GM12878 (cell line): ENCODE results near the gene PDGFC. TPM values are rescaled to one million over a fixed set of nuclear protein-coding genes. Genes with fewer than 3 reads are reported as not detected.

Experiments
- ATAC-seq: fragments of 200-7000 bp; cut with Tn5 transposase; 3 replicates; pipeline ENCODE4 v1.9.1; 2020; ENCODE audit warnings: mild to moderate bottlenecking, moderate library complexity
- BruUV-seq: library from RNA; stranded (reverse); fragments of 400-500 nt; replicated peaks from 2 replicates; lab custom pipeline; 2021; lab: Mats Ljungman, UMichigan
- CTCF ChIA-PET: fragments of 300-600 bp; sonication (Branson Sonifier 250); formaldehyde crosslinking; extraction: SDS; loops from one replicate; lab custom pipeline; 2021; ENCODE audit warnings: inconsistent platforms; lab: Yijun Ruan, JAX
- POLR2A ChIA-PET: fragments of 350-600 bp; formaldehyde crosslinking; extraction: SDS; loops from one replicate; lab custom pipeline; 2021; ENCODE audit warnings: inconsistent platforms; lab: Charles Lee
- RAD21 ChIA-PET: fragments of 300-600 bp; sonication (Branson Sonifier 250); formaldehyde crosslinking; loops from one replicate; lab custom pipeline; 2023; ENCODE audit warnings: antibody characterized with exemption; ENCODE audit not compliant: unreplicated experiment; lab: Charles Lee
- SMC1A ChIA-PET: fragments of 300-600 bp; sonication (Branson Sonifier 250); formaldehyde crosslinking; loops from one replicate; lab custom pipeline; 2023; ENCODE audit not compliant: unreplicated experiment, uncharacterized antibody; lab: Charles Lee
- DNase-seq: peaks from one replicate; pipeline ENCODE4 v3.0.0-alpha.2; 2011; ENCODE audit warnings: low read depth, low spot score
- FAIRE-seq: peaks from 3 replicates; lab custom pipeline; 2011; peaks lifted over from hg19 to GRCh38; lab: Jason Lieb, UNC
- H2AFZ ChIP-seq: 2 replicates; pipeline ENCODE4 v1.6.0; 2011; ENCODE audit warnings: low read depth, low read length, control low read depth; ENCODE audit not compliant: control insufficient read depth
- H3K27ac ChIP-seq: 2 replicates; pipeline ENCODE4 v1.5.1; 2011; ENCODE audit warnings: control low read depth; ENCODE audit not compliant: control insufficient read depth, insufficient read depth
- H3K27me3 ChIP-seq, 2 experiments: replicated peaks in 1 of 2; 2 replicates each; pipeline versions ENCODE4 v1.6.0 to v1.6.1; 2011; ENCODE audit warnings: low read length in 1 of 2; ENCODE audit not compliant: control insufficient read depth in 2 of 2, insufficient read depth in 2 of 2
- H3K36me3 ChIP-seq, 2 experiments: 2 replicates each; pipeline ENCODE4 v1.5.1; 2011; ENCODE audit warnings: low read length in 1 of 2; ENCODE audit not compliant: control insufficient read depth in 2 of 2, insufficient read depth in 2 of 2
- H3K4me1 ChIP-seq: 2 replicates; pipeline ENCODE4 v1.6.1; 2011; ENCODE audit warnings: mild to moderate bottlenecking, low read length, moderate library complexity, mixed read lengths; ENCODE audit not compliant: control insufficient read depth, insufficient read depth
- H3K4me2 ChIP-seq: 2 replicates; pipeline ENCODE4 v1.6.0; 2011; ENCODE audit warnings: control low read depth; ENCODE audit not compliant: control insufficient read depth, insufficient read depth
- H3K4me3 ChIP-seq: fragments of 200-600 bp; sonication (generic); 2 replicates; pipeline ENCODE4 v1.5.1; 2016
- H3K79me2 ChIP-seq: 2 replicates; pipeline ENCODE4 v1.6.0; 2011; ENCODE audit warnings: low read length; ENCODE audit not compliant: control insufficient read depth, insufficient read depth
- H3K9ac ChIP-seq: 2 replicates; pipeline ENCODE4 v1.8.0; 2011; ENCODE audit warnings: low read length, control low read depth, mixed read lengths; ENCODE audit not compliant: control insufficient read depth, insufficient read depth
- H3K9me3 ChIP-seq: replicated peaks from 3 replicates; pipeline ENCODE4 v1.5.1; 2011; ENCODE audit warnings: mild to moderate bottlenecking, low read length; ENCODE audit not compliant: control insufficient read depth, insufficient read depth
- H4K20me1 ChIP-seq: 2 replicates; pipeline ENCODE4 v1.6.0; 2011; ENCODE audit not compliant: control insufficient read depth, insufficient read depth
- ATF3 ChIP-seq: IDR thresholded peaks from 2 replicates; pipeline ENCODE4 v1.6.1; 2011; ENCODE audit warnings: low read depth, mild to moderate bottlenecking, low read length, moderate library complexity, borderline replicate concordance; ENCODE audit errors: extremely low read depth
- CHD1 ChIP-seq: IDR thresholded peaks from 2 replicates; pipeline ENCODE4 v1.6.1; 2012; ENCODE audit warnings: low read depth, low read length, improper control_type of control experiment
- CHD4 ChIP-seq: fragments of 200-600 bp; sonication (generic); IDR thresholded peaks from 2 replicates; pipeline ENCODE4 v1.6.1; 2016; ENCODE audit warnings: mild to moderate bottlenecking
- CUX1 ChIP-seq: IDR thresholded peaks from 2 replicates; pipeline ENCODE4 v1.6.1; 2012; ENCODE audit warnings: improper control_type of control experiment, low read depth, low read length; ENCODE audit not compliant: insufficient replicate concordance
- GATAD2B ChIP-seq: fragments of 450-650 bp; conservative IDR thresholded peaks from 2 replicates; pipeline ENCODE4 v1.6.1; 2017; ENCODE audit warnings: low read depth, mild to moderate bottlenecking, moderate library complexity
- HSF1 ChIP-seq: fragments of 150-350 bp; IDR thresholded peaks from 2 replicates; pipeline ENCODE4 v1.6.1; 2014; ENCODE audit warnings: mild to moderate bottlenecking, low read depth, low read length
- KAT2A ChIP-seq: conservative IDR thresholded peaks from 2 replicates; pipeline ENCODE4 v1.6.1; 2011; ENCODE audit warnings: low read depth, low read length; ENCODE audit not compliant: control insufficient read depth
- MEF2A ChIP-seq: IDR thresholded peaks from 2 replicates; pipeline ENCODE4 v1.6.1; 2011; ENCODE audit warnings: low read depth, mild to moderate bottlenecking, low read length, moderate library complexity; ENCODE audit not compliant: insufficient read depth
- POLR2AphosphoS5 ChIP-seq: IDR thresholded peaks from 2 replicates; pipeline ENCODE4 v1.6.1; 2011; ENCODE audit warnings: mild to moderate bottlenecking, low read length, inconsistent platforms
- RAD51 ChIP-seq: fragments of 450-650 bp; IDR thresholded peaks from 2 replicates; pipeline ENCODE4 v1.6.1; 2016; ENCODE audit warnings: moderate library complexity, mild to moderate bottlenecking, inconsistent platforms
- RELB ChIP-seq: fragments of 450-650 bp; IDR thresholded peaks from 2 replicates; pipeline ENCODE4 v1.6.1; 2017; ENCODE audit warnings: low read depth, mild to moderate bottlenecking, moderate library complexity
- SUZ12 ChIP-seq: fragments of 200-600 bp; sonication (generic); IDR thresholded peaks from one replicate; pipeline ENCODE4 v1.6.1; 2018; ENCODE audit warnings: antibody characterized with exemption, mild to moderate bottlenecking; ENCODE audit not compliant: unreplicated experiment
- TCF3 ChIP-seq: IDR thresholded peaks from 2 replicates; pipeline ENCODE4 v1.6.1; 2012; ENCODE audit warnings: low read depth, mild to moderate bottlenecking, low read length, borderline replicate concordance; ENCODE audit not compliant: insufficient read depth
- ZNF274 ChIP-seq: IDR thresholded peaks from one replicate; pipeline ENCODE4 v1.8.0; 2011; ENCODE audit not compliant: insufficient read length, insufficient read depth
- WGBS: methylation state at CpG from one replicate; pipeline ENCODE4 v1.1.6; 2016; ENCODE audit warnings: low lambda C conversion rate; ENCODE audit not compliant: insufficient replicate concordance, insufficient coverage; ENCODE audit errors: missing lambda C conversion rate; 5-methylcytosine and 5-hydroxymethylcytosine counted together
- in situ Hi-C: fragments of 300-500 bp; cut with MboI; formaldehyde crosslinking; loops from 9 replicates; pipeline ENCODE4 v1.14.3; 2018; ENCODE audit warnings: mixed read lengths
- intact Hi-C: fragments of 100-400 bp; cut with micrococcal nuclease; formaldehyde crosslinking; loops from one replicate; pipeline ENCODE4 v1.14.2; 2022; ENCODE audit not compliant: unreplicated experiment
- polyA plus RNA-seq, 11 experiments: library from polyadenylated mRNA; depleted of rRNA in 4 of 11; unstranded in 6 of 11; stranded (reverse) in 5 of 11; fragments of >200 nt; fragmentation: Nextera tagmentation in 4 of 11; fragmentation: Illumina TruSeq in 1 of 11; extraction: Ambion mirVana in 4 of 11; extraction: Trizol in 1 of 11; gene quantifications; 1 replicate in 1 of 11; 2 replicates in 10 of 11; pipeline versions ENCODE4 v1.2.1 to v1.2.3, GENCODE V29; 2011 to 2016; ENCODE audit warnings: inconsistent platforms in 2 of 11, missing spikeins in 2 of 11, low read depth in 1 of 11
- total RNA-seq, 4 experiments: library from RNA; depleted of rRNA in 3 of 4; stranded (reverse); fragments of >200 nt in 3 of 4; fragmentation: Illumina TruSeq in 1 of 4; extraction: Trizol in 1 of 4; gene quantifications; 2 replicates each; pipeline versions ENCODE4 v1.2.1 to v1.2.3, GENCODE V29; 2013 to 2021

The PDGFC gene
- total and polyA plus RNA-seq, 10 of the 15 experiments (the other 5 are each of a cell fraction or from before 2014, with no cell fraction given), result 0.02 to 0.18 TPM; not detected in 8

GRCh38 chr4:156950090-156950489, 21.5 kb downstream of the PDGFC start (continued):
- TF ChIP-seq CUX1 (no peak), GATAD2B (no peak), SUZ12 (no peak), KAT2A (no peak), RAD51 (no peak)

GRCh38 chr4:156949373-156949814, 22.2 kb downstream of the PDGFC start:
- DNase-seq (no peak), FAIRE-seq (no peak), ATAC-seq (no peak)
- no peaks in the 10 kb centered on the region for H3K36me3 ChIP-seq
- no peak overlapping the region for H2AFZ ChIP-seq
- no peak overlapping the region for H3K4me3 ChIP-seq
- intact Hi-C loops (no loop called here), in situ Hi-C loops (no loop called here)
- no peaks in the 10 kb centered on the region for H3K4me1 ChIP-seq
- no TSS peak for BruUV-seq
- H3K9ac ChIP-seq, result no peak overlapping the region
- H3K9me3 ChIP-seq, result no peaks in the 10 kb centered on the region
- no peak overlapping the region for H3K27ac ChIP-seq
- WGBS, result 25% methylated on average over 2 of the region's 2 CpGs
- H3K79me2 ChIP-seq, result no peaks in the 10 kb centered on the region
- no peaks in the 10 kb centered on the region for H4K20me1 ChIP-seq
- no peak overlapping the region for H3K4me2 ChIP-seq
- POLR2A ChIA-PET, result no interaction called here
- RAD21 ChIA-PET, result interaction anchor here (1.1 kb wide), 1 partner anchor 19 kb away, joined by 3 read pairs; no protein-coding TSS in a partner anchor
- SMC1A ChIA-PET, result no interaction called here
- H3K27me3 ChIP-seq, result no peaks in the 10 kb centered on the region
- CTCF ChIA-PET, result interaction anchor here (0.7 kb wide), 1 partner anchor 8 kb away, joined by 3 read pairs; no protein-coding TSS in a partner anchor
- TF ChIP-seq ATF3 (no peak), TCF3 (no peak), ZNF274 (no peak), MEF2A (no peak), CHD4 (no peak), HSF1 (no peak), RELB (no peak), RAD51 (no peak), CHD1 (no peak), POLR2AphosphoS5 (no peak)
